Fibroblast of upper back skin (primary cell): ENCODE data around the gene TGFB1.
"Not testable (repeated sequence)": the region's sequence is repeated elsewhere in the genome, so short reads cannot be mapped to it uniquely, and the experiment has no call there.

Source experiments
- DNase-seq: peaks from one replicate; pipeline ENCODE4 v3.0.0-alpha.2; 2013

The TGFB1 gene

DNA sequence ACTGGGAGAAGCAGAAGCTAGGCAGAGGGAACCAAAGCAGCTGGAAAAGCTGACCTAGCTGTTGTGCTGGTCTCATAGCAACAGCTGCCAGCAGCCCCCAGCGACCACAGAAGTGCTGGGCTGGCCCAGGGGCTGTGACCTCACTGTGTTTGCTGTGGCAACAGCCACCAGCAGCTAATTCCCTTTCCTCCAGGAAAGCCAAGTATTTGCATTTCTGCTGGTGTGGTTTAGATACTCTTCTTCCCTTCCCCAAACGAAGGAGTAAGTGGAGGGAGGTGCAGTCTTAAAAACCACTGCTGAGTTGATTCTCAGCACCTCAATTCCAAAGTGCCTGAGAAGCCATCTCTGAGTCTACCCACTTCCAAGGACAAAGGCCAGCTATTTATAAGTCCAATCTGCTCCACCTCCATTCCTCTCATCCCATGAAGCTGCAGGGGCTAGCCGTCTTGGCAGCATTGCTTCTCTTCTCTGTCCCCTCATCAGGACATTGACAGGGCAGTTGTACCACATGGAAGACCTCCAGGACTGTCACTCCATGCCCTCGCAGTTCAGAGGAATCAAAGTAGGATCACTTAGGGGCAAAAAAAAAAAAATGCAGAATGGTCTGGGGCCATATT lies 55.3 kb downstream of the TGFB1 start:
- peak; percentile 44 for DNase-seq

- no peak for DNase-seq
Measured at GRCh38 chr19:41297628-41298347, 55.9 kb downstream of the TGFB1 start.

- no peak for DNase-seq
Measured at GRCh38 chr19:41296433-41296871, 57.3 kb downstream of the TGFB1 start.

DNA sequence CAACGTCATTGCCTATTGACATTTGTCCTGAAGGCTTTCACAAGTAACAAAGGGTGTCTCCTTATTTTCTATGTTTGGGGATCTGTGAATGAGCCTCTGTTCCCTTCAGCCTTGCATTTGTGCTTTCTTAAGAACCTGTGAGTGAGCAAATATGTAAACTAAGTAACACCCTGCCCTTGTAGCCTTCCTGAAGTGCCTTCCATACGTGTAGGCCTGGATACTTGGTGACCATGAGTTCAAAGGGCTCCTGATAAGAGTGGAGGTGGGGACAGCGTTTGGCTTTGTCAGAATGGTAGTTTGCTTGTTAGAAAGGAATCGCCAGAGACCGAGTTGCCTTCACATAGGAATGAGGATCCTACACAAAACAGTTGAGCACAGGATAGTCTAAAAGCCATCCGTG lies 58.2 kb downstream of the TGFB1 start:
- no peak for DNase-seq

- DNase-seq, result no peak
Measured at GRCh38 chr19:41294393-41294792, 59.3 kb downstream of the TGFB1 start.

DNA sequence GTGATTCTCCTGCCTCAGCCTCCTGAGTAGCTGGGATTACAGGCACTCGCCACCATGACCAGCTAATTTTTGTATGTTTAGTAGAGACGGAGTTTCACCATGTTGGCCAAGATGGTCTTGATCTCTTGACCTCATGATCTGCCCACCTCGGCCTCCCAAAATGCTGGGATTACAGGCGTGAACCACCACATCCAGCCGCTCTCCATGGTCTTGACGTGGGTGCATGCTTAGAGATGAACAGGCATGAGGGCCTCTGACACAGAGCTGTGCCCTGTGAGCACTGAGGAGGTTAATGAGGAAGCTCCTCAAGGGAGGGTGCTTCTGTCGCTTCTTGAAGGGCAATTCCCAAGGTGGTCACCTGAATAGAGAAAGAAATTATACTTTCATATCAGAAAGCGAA lies 63.9 kb downstream of the TGFB1 start:
- DNase-seq, result not testable (repeated sequence)

GRCh38 chr19:41288673-41289530 lies 64.8 kb downstream of the TGFB1 start:
- DNase-seq, result no peak
